GM19397 (cell line): ENCODE results near the gene PSMB4.
A peak's percentile ranks its signal among the peaks of the same experiment; 100 is the strongest.
"Not testable (repeated sequence)": the region's sequence is repeated elsewhere in the genome, so short reads cannot be mapped to it uniquely, and the experiment has no call there.

Experiments used
- ATAC-seq: cut with Tn5 transposase; IDR thresholded peaks from one replicate; pipeline ENCODE4 v1.9.1; 2021; ENCODE audit warnings: mild to moderate bottlenecking, moderate library complexity; ENCODE audit not compliant: unreplicated experiment

The PSMB4 gene

GRCh38 chr1:151399324-151400171, at the start of gene PSMB4:
PSMB4 (plus strand) TSS chr1:151399573; CDS start chr1:151399588, 15 bp downstream.
- peak; percentile 73 for ATAC-seq

GRCh38 chr1:151350323-151350722, 49.0 kb upstream of the PSMB4 start:
- not testable (repeated sequence) for ATAC-seq

GRCh38 chr1:151352021-151352718, 47.2 kb upstream of the PSMB4 start:
- no peak for ATAC-seq

GRCh38 chr1:151356696-151357095, 42.7 kb upstream of the PSMB4 start:
- no peak for ATAC-seq

- ATAC-seq = no peak
These were observed 37.5 kb upstream of the PSMB4 start for GRCh38 chr1:151361883-151362282.

- ATAC-seq = no peak
These were observed 36.8 kb upstream of the PSMB4 start for GRCh38 chr1:151362308-151363155.

- ATAC-seq = no peak
These were observed 34.4 kb upstream of the PSMB4 start for GRCh38 chr1:151364996-151365395.

- no peak for ATAC-seq
These were observed 31.5 kb upstream of the PSMB4 start for GRCh38 chr1:151367658-151368392.

GRCh38 chr1:151368393-151369301, 30.7 kb upstream of the PSMB4 start:
- ATAC-seq = no peak

GRCh38 chr1:151369302-151369610, 30.1 kb upstream of the PSMB4 start:
- no peak for ATAC-seq

- no peak for ATAC-seq
These were observed 29.7 kb upstream of the PSMB4 start for GRCh38 chr1:151369621-151370048.

GRCh38 chr1:151370211-151370911, 29.0 kb upstream of the PSMB4 start:
- ATAC-seq = no peak

GRCh38 chr1:151371370-151372057, 27.9 kb upstream of the PSMB4 start:
- ATAC-seq = no peak

GRCh38 chr1:151372058-151372934, 27.1 kb upstream of the PSMB4 start, which contains the start of gene SELENBP1:
SELENBP1 (minus strand) TSS chr1:151372705; CDS start chr1:151372641, 64 bp downstream.
- ATAC-seq = no peak

- ATAC-seq = no peak
These were observed 26.2 kb upstream of the PSMB4 start for GRCh38 chr1:151373196-151373595.

- ATAC-seq = no peak
These were observed 22.1 kb upstream of the PSMB4 start for GRCh38 chr1:151377150-151377884.

GRCh38 chr1:151384584-151384983, 14.8 kb upstream of the PSMB4 start:
- ATAC-seq = no peak
